Left ventricle myocardium inferior (tissue), 1 donor: ENCODE results near the gene SCARB2. TPM values are rescaled to one million over a fixed set of nuclear protein-coding genes. Genes with fewer than 3 reads are reported as not detected.

Source experiments
- DNase-seq: peaks from one replicate; pipeline ENCODE4 v3.0.0-alpha.2; 2020
- H3K27ac ChIP-seq: fragments of 200-600 bp; replicated peaks from 2 replicates; pipeline ENCODE4 v1.8.0; 2021
- H3K27me3 ChIP-seq: fragments of 200-600 bp; 2 replicates; pipeline ENCODE4 v1.8.0; 2021; ENCODE audit warnings: low read depth
- H3K36me3 ChIP-seq: fragments of 200-600 bp; 2 replicates; pipeline ENCODE4 v1.8.0; 2021
- H3K4me1 ChIP-seq: fragments of 200-600 bp; 2 replicates; pipeline ENCODE4 v1.8.0; 2021
- H3K4me3 ChIP-seq: fragments of 200-600 bp; 2 replicates; pipeline ENCODE4 v1.8.0; 2021; ENCODE audit warnings: mild to moderate bottlenecking, moderate library complexity
- H3K9me3 ChIP-seq: fragments of 200-600 bp; replicated peaks from 2 replicates; pipeline ENCODE4 v1.8.0; 2021
- intact Hi-C: fragments of 100-400 bp; cut with micrococcal nuclease; formaldehyde crosslinking; loops from one replicate; pipeline ENCODE4 v1.11.0; 2022
- total RNA-seq: library from RNA; stranded (reverse); fragmentation: NEBNext Ultra II Directional; extraction: Animal tissue kit (Norgen Biotek cat#: 25700); gene quantifications from one replicate; pipeline ENCODE4 v1.2.1, GENCODE V29; 2021
- TF ChIP-seq, protein P1 (sequence below): fragments of 200-600 bp; IDR thresholded peaks from 2 replicates; pipeline ENCODE4 v1.8.0; 2021; ENCODE audit warnings: antibody characterized with exemption, mild to moderate bottlenecking, borderline replicate concordance
- donor health status: DM: no; HTN: yes; CAD: no; lungs with severe emphysema.

The SCARB2 gene
- total RNA-seq, 1 donor from 2014 or later: 87.4 TPM

DNA sequence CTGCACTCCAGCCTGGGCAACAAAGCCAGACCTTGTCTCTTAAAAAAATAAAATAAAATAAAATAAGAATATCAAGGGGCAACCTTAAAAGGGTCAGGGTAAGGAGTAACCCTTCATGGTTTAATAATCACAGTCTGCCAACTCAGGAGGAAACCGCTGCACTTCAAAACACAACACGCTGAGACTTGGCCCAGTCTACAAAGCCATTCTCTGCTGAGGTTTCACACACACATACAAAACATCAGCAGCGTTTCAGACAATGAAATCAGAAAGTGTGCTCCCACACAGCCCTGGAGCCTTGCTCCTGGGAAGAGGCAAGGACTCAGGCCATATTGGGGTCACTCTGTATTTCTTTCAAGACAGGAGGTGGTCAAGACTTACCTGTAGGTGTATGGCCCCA lies 18.3 kb downstream of the SCARB2 start:
- no peak overlapping the region for H3K4me3 ChIP-seq
- H3K27me3 ChIP-seq: no peaks in the 10 kb centered on the region
- peaks cover 8% of the 10 kb centered on the region for H3K9me3 ChIP-seq
- intact Hi-C loops: no loop called here
- DNase-seq: no peak
- TF ChIP-seq, protein P1, sequence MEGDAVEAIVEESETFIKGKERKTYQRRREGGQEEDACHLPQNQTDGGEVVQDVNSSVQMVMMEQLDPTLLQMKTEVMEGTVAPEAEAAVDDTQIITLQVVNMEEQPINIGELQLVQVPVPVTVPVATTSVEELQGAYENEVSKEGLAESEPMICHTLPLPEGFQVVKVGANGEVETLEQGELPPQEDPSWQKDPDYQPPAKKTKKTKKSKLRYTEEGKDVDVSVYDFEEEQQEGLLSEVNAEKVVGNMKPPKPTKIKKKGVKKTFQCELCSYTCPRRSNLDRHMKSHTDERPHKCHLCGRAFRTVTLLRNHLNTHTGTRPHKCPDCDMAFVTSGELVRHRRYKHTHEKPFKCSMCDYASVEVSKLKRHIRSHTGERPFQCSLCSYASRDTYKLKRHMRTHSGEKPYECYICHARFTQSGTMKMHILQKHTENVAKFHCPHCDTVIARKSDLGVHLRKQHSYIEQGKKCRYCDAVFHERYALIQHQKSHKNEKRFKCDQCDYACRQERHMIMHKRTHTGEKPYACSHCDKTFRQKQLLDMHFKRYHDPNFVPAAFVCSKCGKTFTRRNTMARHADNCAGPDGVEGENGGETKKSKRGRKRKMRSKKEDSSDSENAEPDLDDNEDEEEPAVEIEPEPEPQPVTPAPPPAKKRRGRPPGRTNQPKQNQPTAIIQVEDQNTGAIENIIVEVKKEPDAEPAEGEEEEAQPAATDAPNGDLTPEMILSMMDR: no peak
- peaks cover 37% of the 10 kb centered on the region for H3K36me3 ChIP-seq
- peaks cover 85% of the 10 kb centered on the region for H3K4me1 ChIP-seq
- H3K27ac ChIP-seq: peak overlapping the region; percentile 74

DNA sequence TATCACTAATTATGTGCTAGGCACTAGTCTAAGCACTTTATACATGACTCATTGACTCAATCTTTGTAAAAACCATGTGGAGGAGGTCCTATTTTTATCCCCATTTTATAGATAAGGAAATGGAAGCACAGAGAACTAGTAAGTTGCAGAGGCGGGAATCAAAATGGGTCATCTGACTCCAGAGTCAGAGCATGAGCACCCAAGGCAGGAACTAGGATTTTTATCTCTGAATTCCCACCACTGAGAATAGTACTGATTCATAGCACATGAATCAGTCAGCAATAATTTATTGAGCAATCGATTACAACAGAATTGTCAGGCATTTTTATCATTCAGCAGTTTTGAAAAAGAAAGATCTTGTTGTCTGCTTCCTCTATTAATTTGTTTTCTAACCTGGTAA lies 19.3 kb downstream of the SCARB2 start:
- Histone ChIP-seq H3K27me3 (no peaks in the 10 kb centered on the region), H3K4me1 (peaks cover 79% of the 10 kb centered on the region), H3K27ac (peak overlapping the region; percentile 74), H3K4me3 (no peak overlapping the region), H3K36me3 (peaks cover 37% of the 10 kb centered on the region), H3K9me3 (peaks cover 8% of the 10 kb centered on the region)
- TF ChIP-seq, protein P1: no peak
- intact Hi-C loops: no loop called here
- no peak for DNase-seq

DNA sequence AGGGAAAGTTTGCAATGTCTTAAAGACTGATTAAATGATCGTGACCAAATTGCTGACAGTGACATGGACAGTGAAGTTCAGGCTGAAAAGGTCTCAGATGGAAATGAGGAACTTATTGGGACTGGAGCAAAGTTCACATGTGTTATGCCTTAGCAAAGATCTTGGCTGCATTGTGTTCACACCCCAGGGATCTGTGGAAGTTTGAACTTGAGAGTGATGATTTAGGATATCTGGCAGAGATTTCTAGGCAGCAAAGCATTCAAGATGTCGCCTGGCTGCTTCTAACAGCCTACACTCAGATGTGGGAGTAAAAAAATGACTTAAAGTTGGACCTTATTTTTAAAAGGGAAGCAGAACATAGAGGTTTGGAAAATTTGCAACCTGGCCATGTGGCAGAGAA lies 21.4 kb downstream of the SCARB2 start:
- Histone ChIP-seq H3K27me3 (no peaks in the 10 kb centered on the region), H3K4me3 (no peak overlapping the region), H3K27ac (no peak overlapping the region), H3K36me3 (peaks cover 37% of the 10 kb centered on the region), H3K4me1 (peaks cover 79% of the 10 kb centered on the region), H3K9me3 (peaks cover 8% of the 10 kb centered on the region)
- intact Hi-C loops: no loop called here
- DNase-seq: no peak
- TF ChIP-seq, protein P1: no peak

DNA sequence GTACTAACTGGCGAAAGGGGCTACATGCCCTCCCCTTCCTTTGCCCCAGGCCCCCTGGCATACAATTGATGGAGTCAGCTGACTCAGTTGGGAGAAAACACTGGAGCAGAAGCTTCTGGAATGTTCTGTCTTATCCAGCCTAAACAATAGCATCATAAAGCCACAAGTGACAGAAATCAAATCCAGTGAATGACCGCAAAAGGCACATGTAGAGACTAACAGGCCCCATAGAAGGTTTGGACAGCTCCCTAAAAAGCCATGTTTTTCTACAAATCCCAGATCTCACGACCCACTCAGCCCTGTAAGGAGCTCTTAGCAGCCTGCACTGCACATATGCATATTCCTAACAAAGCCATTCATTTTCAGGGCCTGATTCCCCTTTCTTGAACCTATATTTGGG lies 25.1 kb downstream of the SCARB2 start:
- Histone ChIP-seq H3K27me3 (no peaks in the 10 kb centered on the region), H3K27ac (no peak overlapping the region), H3K36me3 (peaks cover 30% of the 10 kb centered on the region), H3K4me1 (peaks cover 74% of the 10 kb centered on the region), H3K9me3 (peaks cover 8% of the 10 kb centered on the region), H3K4me3 (no peak overlapping the region)
- intact Hi-C loops: no loop called here
- TF ChIP-seq, protein P1: no peak
- DNase-seq: no peak

DNA sequence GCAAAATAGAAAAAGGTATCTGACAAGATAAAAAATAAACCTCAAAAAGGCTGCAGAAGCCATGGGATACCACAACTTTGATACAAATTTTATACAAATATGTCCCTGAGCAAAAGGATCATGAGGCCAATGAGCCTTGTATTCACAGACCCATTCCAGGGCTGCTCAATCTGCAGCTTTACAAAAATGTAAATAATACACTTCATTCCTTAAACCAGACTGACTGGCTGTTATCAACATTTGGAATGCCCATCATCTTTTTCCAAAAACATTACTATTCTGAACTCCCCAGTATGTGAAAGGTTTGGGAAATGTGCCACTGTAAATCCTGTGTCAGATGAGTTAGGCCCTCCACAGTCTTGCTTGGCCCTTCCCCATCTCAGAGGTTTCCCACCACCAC lies 25.5 kb downstream of the SCARB2 start:
- no peak overlapping the region for H3K4me3 ChIP-seq
- no peak for DNase-seq
- H3K27me3 ChIP-seq: no peaks in the 10 kb centered on the region
- peaks cover 74% of the 10 kb centered on the region for H3K4me1 ChIP-seq
- peaks cover 8% of the 10 kb centered on the region for H3K9me3 ChIP-seq
- intact Hi-C loops: no loop called here
- peaks cover 26% of the 10 kb centered on the region for H3K36me3 ChIP-seq
- TF ChIP-seq, protein P1: no peak
- H3K27ac ChIP-seq: no peak overlapping the region

DNA sequence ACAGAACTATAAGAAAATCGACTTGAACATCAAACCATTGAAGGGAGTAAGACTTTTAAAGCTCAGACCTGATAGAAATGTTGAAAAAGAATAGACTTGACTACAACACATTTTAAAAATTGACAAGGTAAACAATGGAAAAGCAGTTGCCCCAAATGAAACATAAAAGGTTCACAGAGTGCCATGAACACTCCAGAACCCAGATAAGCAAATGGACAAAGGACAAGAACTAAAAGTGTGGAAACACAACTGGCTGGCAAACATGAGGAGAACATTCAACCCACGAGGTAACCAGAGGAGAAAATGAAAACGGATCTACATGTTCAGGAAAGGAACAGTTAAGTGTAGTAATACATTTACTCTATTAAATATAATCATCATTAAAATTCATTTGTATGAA lies 26.5 kb downstream of the SCARB2 start:
- Histone ChIP-seq H3K4me1 (peaks cover 66% of the 10 kb centered on the region), H3K4me3 (no peak overlapping the region), H3K27me3 (no peaks in the 10 kb centered on the region), H3K9me3 (peaks cover 2% of the 10 kb centered on the region), H3K36me3 (peaks cover 16% of the 10 kb centered on the region), H3K27ac (peak overlapping the region; percentile 42)
- TF ChIP-seq, protein P1: no peak
- DNase-seq: no peak
- intact Hi-C loops: no loop called here
